ENCODE data around the gene DOCK10. TPM values are rescaled to one million over a fixed set of nuclear protein-coding genes. Genes with fewer than 3 reads are reported as not detected.
"Not testable (repeated sequence)": the region's sequence is repeated elsewhere in the genome, so short reads cannot be mapped to it uniquely, and the experiment has no call there.

The DOCK10 gene
- 49.4 and 52.9 TPM in 2 replicates for total RNA-seq (2014; rRNA removed; shearing (Covaris generic))
- polyA plus RNA-seq (2015; cell fraction: cytosol; rRNA removed) = 20.0 and 21.7 TPM in 2 replicates
- polyA plus RNA-seq (2015; cell fraction: nucleus; rRNA removed) = 50.5 and 54.2 TPM in 2 replicates

DNA sequence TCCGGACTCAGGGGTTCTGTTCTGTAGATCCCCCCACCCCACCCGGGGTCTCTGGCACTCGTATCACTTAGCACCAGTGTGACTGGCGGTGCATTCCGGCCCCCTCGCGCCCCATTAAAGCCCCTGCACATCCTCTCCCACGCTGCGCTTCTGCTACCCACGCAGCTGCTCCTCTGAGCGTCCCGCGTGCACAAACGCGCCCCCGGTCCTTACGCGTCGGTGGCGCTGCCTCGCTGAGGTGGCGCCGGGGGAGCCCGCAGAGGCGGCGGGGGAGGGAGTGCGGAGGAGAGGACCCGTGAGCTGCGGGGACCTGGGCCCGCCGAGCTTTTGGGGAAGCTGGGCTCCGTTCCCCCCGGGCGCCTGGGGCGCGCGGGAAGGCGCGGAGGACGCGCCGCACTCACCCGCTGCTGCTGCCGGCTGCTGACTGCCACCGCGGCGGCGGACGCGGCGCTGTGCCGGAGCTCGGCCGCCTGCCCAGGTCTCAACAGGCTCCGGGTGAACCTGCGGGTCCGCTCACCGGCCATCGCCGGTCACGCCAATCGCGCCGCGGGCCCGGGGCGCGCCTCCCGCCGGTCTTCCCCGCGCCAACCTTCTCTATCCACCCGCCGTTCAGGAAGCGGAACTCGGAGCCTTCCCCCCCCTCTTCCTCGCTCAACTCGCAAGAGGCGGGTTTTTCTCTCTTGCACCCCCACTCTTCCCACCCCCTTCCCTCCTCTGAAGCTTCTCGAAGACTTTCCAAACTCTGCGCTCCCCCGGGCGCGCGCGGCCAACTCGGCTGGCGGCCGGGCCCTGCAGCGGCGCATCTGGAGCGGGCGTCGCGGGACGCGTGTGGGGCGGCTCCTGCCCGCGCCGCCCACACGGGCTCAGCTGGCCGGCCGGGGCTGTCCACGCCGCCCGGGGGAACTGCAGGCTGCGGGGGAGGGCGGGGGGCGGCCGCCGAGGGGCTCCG, at the start of gene DOCK10:
TSS of gene DOCK10 (minus strand) at position 618 of the 949 bp plus-strand sequence. CDS start at position 524, 94 bp downstream.
- peak; percentile 67 for DNase-seq (ENCODE audit: low read depth)

DNA sequence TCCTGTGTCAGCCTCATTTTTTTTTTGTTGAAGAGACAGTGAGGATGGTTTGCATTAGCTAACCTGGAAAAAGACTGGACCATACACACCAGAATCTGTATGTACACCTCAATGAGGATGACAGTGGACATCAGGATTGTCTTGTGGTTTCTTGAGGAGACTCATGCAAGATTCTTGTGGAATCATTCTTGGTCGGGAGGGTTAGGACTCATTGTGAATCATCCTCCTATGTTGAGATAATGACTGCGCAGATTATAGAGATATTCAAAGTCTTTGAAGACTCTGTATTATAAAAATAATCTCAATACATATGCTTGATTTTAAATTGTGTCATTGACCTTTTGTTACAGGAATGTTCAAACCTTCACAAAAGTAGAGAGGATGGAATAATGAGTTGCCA, 49.1 kb upstream of the DOCK10 start:
- DNase-seq (ENCODE audit: low read depth) = peak; percentile 97

DNA sequence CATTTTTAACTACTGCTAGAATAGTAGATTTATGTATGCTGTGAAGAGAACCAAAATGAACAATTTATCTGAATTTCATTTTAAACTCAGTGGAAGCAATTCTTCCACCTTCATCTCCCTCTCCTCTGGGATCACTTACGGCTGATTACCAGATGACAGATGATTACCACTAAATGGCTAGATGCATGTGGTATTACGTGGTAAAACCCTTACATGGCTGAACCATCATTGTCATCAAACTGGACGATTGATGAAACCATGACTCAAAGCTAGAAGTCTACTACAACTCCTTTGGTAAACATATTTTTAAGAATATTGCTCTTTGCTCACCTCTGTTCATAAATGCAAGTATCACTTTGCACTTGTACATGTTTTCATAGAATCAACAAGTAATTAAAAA, 48.5 kb upstream of the DOCK10 start:
- peak; percentile 63 for DNase-seq (ENCODE audit: low read depth)

DNA sequence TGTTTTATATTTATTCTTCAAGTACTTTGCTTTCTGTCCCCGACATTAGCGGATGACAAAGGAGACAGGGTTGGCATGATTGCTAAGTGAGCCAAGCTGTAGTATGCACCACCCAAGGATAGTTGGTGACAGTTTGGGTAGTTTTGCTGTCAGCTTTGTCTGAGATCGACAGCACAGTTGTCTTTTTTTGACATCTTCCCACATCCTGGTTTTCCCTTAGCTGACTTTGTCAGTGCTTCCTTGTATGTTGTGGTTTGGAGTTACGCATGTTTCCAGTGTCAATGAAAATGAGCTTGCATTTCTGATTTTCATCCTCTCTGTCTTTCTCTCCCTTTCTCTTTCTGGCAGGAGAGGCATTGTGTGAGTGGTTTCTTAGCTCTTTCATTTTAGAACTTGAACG, 44.6 kb upstream of the DOCK10 start:
- no peak for DNase-seq (ENCODE audit: low read depth)

DNA sequence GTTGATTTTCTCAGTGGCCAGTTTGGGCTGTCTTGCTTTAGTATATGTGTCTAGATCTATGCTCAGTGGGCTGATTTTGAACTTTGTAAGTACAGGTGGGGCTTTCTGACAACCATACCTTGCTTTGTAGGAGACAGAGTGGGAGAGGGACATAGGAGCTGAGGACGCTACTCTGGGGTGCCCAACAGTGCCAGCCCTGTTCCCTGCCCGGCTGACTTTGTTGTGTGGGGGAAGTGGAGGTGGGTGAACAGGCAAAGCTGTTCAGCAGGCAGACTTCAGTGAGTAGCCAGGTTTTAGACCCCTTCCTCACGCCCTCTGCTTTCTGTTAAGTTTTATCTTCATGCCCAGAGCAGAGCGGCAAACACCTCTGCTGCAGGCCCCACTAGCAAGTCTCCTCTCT, 44.2 kb upstream of the DOCK10 start:
- no peak for DNase-seq (ENCODE audit: low read depth)

DNA sequence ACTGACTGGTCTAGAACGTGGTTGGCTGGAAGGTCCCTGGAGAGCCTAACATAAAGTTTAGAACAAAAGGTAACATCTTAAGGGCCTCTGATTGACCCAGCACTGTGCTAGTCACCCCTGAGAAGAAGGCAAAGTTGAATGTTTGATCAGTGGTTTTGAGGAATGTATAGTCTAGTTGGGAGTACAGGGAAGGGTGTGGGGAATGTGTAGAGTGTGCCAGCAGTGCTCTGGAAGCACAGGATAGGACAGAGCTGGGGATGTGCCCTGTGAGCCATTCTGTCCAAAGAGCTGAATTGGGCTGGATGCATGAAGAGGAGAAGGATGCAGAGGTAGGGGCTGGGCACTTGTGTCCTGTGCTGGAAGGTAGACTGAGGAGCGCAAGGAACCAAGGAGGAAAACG, 41.0 kb upstream of the DOCK10 start:
- DNase-seq (ENCODE audit: low read depth) = peak; percentile 28

DNA sequence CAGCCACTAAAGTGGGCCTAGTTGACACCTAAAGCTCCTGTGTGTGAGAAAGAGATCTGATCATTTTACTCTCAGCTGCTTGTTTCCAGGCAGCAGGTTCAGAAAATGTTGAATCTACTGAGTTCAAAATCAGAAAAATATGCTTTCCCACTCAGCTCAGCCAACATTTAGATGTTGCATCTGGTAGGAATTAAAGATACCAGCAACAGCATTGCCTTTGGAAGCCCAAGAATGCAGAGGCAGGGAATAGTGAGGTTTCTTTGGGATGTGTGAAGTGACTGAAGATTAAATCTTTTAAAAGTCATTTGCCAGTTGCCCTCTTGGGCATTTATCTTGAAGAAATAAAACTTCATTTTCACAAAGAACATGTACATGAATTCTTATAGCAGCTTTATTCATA, 33.9 kb upstream of the DOCK10 start:
- DNase-seq (ENCODE audit: low read depth) = no peak

DNA sequence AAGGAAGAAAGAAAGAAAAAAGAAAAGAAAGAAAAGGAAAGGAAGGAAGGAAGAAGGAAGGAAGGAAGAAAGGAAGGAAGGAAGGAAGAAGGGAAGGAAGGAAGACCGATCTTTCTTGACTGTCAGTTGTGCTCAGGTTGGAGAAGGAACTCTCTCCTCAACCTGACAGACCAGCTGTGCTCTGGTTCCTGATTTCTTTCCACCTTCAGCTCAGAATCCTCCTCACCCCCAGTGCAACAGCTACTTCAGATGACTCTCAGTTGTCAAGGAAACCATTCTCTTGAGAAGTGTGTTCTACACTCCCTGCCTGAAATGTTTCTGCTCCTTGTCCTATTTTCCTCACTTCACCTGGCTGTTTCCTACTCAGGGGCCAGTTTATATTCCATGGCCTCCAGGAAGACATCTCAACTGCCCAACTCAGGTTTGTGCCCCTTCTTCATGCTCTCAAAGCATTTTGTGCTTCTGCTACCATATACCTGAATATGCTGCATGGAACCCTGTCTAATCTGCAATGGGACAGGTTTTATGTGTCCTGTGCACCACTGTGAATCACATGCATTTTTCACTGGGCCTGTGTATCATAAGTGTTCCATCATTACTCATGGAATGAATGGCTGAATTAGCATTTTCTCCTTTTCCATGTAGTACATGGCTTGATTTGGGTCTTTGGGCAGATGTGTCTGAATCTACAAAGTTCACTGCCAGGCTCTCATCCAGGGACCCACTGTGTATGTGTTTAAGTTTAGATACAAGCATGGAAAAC, 32.8 kb upstream of the DOCK10 start:
- DNase-seq (ENCODE audit: low read depth) = no peak

DNA sequence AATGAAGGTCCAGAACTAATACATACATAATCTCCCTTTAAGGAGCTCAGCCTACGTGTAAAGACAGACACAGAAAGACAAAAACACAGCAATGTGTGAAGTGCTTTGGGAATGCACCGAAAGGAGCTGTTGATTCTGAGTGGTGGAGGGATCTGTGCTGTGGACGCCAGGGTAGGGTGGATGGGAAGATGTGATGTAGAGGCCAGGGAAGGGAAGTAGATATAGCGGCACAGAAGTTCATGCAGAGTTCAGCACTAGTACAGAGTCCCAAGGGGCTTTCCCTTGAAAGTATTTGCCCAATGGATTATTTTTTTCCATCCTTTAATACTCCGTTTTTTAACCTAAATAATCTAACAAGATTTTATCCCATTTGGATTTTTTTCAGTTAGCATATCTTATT, 32.1 kb upstream of the DOCK10 start:
- no peak for DNase-seq (ENCODE audit: low read depth)

DNA sequence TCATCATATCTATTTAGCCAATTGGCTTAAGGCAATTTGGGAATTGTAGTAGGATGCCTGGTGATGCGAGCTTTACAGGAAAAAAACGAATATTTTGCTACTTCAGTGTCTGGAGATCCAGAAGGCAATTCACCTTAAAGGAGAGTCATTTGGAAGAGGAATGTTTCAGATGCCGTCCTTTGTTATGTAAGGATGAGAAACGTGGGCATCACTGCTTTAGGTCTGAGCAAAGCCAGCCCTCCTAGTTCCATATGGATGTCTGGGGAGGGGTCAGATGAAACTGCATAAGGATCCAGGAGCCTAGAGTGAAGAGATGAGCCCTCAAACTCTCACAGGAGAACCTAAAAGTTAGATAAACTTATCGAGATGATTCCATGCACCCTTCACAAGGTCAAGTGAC, 30.9 kb upstream of the DOCK10 start:
- DNase-seq (ENCODE audit: low read depth) = no peak

DNA sequence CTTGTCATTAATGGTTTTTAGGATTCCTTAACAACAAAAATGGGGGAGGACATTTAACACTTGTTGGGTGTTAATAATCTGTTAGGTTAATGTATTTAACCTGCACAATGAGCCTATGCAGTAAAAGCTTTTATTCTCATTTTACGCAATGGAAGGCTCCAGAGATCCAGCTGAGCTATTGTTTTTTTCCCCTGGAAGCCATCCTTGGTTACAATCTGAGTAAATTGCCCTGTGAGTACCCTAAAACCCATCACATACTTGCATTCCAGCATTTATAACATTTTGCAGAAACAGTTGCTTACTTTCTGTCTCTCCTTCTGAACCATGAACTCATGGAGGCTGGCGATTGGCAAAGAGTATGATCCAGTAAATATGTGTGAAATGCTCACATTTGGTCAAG, 30.2 kb upstream of the DOCK10 start:
- no peak for DNase-seq (ENCODE audit: low read depth)

DNA sequence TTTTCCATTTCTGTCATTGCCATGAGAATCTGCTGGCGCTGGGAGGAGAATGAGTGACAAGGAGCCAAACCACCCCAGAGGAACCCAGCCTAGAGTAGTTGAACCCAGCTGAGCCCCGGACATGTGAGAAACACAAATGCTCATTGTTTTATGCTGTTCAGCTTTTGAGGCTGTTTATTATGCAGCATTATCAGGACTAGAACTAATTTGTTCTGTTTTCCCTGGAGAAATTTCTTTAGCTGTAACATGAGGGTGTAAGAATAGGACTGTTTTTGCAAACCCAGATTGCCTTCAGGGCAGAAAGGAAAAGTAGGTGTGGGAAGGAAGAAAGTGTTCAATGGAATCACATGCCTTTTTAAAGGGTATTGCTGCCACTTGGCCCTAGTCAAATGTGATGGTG, 28.5 kb upstream of the DOCK10 start:
- DNase-seq (ENCODE audit: low read depth) = no peak

DNA sequence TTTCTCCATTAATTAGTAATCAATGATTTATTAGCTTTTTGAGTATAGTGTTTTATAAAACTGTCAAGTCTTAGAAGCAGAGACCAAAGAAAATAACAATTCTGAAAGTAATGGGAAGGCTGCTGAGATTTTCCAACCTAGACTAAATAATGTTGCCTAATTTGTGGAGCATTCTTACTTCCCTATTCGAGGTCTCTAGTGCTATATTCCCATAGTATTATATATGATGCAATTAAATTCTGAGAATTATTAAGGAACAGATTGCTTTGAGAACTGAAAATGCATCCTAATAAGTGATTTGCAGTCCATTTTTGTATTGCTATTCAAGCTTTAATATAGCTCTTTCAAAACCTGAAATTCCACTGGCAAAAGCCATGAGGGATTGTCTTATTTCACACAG, 27.7 kb upstream of the DOCK10 start:
- DNase-seq (ENCODE audit: low read depth) = no peak

DNA sequence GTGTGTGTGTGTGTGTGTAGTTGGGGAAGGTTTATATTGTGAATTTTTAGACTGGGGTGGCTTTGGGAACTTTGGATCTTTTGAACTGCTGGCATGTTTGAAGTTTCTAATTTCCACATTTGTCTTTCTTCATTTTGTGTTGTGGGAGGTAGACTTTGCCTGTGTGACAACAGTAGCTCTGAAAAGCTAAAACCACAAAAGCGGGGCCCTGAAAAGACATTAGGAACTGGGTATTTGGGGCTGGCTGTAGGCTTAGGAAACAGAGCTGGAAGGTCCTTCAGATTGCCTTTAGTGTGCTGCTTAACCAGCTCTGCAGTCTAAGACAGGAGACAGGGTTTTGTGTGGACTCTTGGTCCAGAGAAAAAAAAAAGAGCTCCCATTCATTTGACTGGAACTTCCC, 27.2 kb upstream of the DOCK10 start:
- no peak for DNase-seq (ENCODE audit: low read depth)

DNA sequence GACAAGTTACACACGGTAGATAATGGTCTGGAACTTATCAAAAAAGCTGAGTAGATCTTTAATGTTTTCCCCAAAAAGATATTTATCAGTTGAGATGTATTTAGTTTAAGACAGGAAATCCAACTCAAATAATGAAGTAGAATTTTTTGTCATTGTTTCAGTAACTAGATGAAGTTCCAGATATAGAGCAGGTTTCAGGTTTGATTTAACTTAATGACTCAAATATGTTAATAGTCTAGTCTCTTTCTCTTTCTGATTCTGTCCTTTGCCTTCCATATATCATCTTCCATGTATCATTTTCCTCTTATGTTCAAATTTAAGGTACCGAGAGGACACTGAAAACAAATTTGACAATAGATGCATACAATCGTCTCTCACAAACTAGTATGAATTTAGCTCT, 23.6 kb upstream of the DOCK10 start:
- no peak for DNase-seq (ENCODE audit: low read depth)

DNA sequence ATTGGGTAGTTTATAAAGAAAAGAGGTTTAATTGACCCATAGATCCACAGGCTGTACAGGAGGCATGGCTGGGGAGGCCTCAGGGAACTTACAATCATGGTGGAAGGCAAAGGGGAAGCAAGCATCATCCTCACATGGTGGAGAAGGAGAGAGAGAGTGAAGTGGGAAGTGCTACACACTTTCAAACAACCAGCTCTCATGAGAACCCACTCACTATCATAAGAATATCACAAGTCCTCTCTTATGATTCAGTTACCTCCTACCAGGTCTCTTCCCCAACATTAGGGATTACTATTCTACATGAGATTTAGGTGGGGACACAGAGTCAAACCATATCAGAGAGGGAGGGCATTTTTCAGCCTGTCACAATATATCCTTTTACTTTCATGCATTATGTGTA, 22.7 kb upstream of the DOCK10 start:
- no peak for DNase-seq (ENCODE audit: low read depth)

DNA sequence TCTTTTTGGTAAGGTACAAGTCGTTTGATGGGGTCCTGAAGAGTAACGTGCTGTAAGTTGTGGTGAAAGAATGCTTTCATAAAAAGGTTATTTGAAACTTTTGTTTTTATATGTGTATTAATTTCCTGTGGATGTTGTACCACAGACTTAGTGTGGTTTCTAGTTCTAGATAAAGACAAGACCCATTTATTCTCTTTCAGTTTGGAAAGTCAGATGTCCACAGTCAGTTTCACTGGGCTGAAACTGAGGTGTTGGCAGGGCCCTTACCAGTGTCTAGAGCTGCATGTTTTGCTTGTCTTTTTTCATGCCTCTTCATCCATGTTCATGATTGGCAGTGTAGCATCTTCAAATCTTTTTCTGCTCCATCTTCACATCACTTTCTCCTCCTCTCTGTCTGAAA, 22.1 kb upstream of the DOCK10 start:
- no peak for DNase-seq (ENCODE audit: low read depth)

DNA sequence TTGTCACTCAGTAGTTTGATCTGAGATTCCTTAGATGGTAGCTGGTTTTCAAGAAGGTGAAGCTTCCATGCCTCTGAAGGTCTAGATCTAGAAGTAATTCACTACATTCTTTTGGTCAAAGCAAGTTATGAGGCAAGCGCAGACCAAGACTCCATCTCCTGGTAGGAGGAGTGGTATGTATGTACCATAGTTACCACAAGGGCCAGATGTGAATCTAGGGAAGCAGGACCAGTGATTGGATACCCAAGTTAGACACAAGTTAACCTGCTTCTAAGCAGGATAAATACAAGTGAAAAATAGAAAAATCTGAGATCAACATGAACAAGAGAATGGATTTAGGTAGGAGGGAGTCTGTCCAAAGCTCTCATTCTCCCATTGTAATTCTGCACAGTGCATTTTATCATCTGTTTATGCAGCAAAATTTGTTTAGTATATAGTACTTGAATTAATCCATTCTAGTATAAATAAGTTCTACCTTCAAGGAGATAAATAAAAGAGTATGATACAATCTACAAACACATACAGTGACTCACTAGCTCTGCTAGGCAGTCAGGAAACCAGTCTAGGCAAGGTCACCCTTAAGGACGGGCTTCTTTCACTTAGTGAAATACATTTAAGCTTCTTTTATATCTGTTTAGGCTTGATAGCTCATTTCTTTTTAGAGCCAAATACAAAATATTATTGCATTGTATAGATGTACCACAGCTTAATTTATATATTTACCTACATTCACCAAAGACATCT, 14.2 kb upstream of the DOCK10 start:
- DNase-seq (ENCODE audit: low read depth) = peak; percentile 27

DNA sequence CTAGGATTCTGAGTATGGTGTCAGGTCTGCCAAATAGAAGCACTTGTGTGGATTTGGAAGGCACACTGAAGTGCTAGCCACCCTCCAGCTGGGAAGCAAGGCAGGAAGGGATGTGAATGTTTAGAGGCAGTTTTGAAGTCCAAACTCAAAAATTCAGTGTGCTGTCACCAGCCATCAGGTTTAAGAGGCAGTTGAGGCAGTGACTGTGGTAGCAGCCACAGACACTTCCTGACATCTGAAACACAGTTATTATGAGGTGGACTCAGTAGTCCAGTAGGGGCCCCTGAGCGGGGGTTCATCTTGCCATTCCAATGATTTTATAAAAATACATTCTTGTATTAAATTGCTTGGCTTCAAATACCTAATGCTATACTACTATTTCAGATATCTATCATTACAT, 13.4 kb upstream of the DOCK10 start:
- DNase-seq (ENCODE audit: low read depth) = no peak

DNA sequence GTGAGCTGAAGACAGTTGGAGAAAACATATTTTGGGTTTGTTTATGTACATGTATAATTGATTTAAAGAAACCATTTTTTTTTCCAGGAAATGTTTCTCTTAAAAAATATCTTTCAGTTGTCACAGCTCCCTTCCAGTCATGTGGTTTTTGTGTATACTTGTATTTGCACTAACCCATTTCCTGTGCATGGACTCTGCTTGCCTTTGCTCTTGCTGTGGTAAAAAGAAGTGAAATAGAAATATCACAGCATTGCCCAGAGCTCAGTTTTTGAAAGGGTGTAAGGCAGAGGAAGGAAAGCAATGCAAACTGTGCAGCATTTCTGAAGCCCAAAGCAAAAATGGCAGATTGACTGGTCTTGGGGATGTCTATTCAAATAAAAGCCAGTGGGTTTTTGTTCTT, 10.4 kb upstream of the DOCK10 start:
- no peak for DNase-seq (ENCODE audit: low read depth)

DNA sequence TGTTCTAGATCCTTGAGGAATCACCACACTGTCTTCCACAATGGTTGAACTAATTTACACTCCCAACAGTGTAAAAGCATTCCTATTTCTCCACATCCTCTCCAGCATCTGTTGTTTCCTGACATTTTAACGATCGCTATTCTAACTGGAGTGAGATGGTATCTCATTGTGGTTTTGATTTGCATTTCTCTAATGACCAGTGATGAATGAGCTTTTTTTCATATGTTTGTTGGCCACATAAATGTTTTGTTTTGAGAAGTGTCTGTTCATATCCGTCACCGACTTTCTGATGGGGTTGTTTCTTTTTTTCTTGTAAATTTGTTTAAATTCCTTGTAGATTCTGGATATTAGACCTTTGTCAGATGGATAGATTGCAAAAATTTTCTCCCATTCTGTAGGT, 5.2 kb upstream of the DOCK10 start:
- DNase-seq (ENCODE audit: low read depth) = not testable (repeated sequence)

DNA sequence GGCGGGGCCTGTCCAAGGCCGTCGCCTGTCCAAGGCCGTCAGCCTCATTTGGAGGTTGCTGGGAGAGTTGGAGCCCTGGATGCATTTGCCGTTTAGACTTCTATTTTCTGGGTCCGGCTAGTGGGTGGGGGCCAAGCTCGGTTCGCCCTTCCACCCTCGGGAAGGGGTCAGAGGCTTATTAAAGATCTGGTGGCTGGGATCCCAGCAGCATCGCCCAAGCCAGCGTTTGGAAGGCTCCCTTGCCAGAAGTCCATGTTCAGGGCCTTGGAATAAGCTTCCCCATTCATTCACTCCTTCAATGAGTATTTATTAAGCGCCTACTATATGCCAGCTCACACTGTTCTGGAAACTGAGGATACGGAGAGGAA, 516 bp upstream of the DOCK10 start:
- no peak for DNase-seq (ENCODE audit: low read depth)
